Stomach (tissue), 4 donors: Measurements from ENCODE around the gene DOK6.

Source experiments
- CTCF ChIP-seq, 7 experiments: fragments of 450-650 bp in 4 of 7; fragments of 200-600 bp in 3 of 7; sonication (generic) in 3 of 7; IDR thresholded peaks; one replicate each; pipeline ENCODE4 v1.5.1; 2016 to 2019; ENCODE audit warnings: antibody characterized with exemption in 7 of 7, control low read depth in 2 of 7, mild to moderate bottlenecking in 1 of 7
- EP300 ChIP-seq: sonication (generic); formaldehyde crosslinking; IDR thresholded peaks from one replicate; pipeline ENCODE4 v1.6.1; 2017; ENCODE audit warnings: antibody characterized with exemption

- TF ChIP-seq CTCF (IDR thresholded peaks at IDR 0.05) (no peak), EP300 (no peak)
Observed at GRCh38 chr18:69487488-69488394, 87.1 kb downstream of the DOK6 start.
